Measurements from ENCODE around the gene DERL3.

DNA sequence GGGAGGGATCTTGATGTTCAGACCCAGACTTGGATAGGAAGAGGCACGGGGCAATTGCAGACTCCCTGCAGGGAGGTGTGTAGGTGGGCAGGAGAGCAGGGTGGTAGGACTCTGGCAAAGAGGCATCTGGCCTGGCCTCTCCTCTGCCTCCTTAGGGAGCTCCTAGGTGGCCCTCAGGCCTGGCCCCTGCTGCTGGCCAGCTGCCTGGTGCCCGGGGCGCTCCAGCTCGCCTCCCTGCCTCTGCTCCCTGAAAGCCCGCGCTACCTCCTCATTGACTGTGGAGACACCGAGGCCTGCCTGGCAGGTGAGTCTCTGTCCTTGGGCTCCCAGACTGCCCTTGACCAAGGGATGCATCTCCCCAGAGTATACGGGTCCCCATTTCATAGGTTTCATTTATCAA, 38.8 kb upstream of the DERL3 start:
- TF ChIP-seq, protein P1, sequence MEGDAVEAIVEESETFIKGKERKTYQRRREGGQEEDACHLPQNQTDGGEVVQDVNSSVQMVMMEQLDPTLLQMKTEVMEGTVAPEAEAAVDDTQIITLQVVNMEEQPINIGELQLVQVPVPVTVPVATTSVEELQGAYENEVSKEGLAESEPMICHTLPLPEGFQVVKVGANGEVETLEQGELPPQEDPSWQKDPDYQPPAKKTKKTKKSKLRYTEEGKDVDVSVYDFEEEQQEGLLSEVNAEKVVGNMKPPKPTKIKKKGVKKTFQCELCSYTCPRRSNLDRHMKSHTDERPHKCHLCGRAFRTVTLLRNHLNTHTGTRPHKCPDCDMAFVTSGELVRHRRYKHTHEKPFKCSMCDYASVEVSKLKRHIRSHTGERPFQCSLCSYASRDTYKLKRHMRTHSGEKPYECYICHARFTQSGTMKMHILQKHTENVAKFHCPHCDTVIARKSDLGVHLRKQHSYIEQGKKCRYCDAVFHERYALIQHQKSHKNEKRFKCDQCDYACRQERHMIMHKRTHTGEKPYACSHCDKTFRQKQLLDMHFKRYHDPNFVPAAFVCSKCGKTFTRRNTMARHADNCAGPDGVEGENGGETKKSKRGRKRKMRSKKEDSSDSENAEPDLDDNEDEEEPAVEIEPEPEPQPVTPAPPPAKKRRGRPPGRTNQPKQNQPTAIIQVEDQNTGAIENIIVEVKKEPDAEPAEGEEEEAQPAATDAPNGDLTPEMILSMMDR (conservative IDR thresholded peaks at IDR 0.05; ENCODE audit: low read depth in 2 of 2) = no peak
- TF ChIP-seq POLR2AphosphoS5 (IDR thresholded peaks at IDR 0.05; ENCODE audit: low read depth) = no peak

Data from GM23338 (cell line).